ENCODE data around the gene CDK5.
A peak's percentile ranks its signal among the peaks of the same experiment; 100 is the strongest.

- TF ChIP-seq, protein P1, sequence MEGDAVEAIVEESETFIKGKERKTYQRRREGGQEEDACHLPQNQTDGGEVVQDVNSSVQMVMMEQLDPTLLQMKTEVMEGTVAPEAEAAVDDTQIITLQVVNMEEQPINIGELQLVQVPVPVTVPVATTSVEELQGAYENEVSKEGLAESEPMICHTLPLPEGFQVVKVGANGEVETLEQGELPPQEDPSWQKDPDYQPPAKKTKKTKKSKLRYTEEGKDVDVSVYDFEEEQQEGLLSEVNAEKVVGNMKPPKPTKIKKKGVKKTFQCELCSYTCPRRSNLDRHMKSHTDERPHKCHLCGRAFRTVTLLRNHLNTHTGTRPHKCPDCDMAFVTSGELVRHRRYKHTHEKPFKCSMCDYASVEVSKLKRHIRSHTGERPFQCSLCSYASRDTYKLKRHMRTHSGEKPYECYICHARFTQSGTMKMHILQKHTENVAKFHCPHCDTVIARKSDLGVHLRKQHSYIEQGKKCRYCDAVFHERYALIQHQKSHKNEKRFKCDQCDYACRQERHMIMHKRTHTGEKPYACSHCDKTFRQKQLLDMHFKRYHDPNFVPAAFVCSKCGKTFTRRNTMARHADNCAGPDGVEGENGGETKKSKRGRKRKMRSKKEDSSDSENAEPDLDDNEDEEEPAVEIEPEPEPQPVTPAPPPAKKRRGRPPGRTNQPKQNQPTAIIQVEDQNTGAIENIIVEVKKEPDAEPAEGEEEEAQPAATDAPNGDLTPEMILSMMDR (IDR thresholded peaks at IDR 0.05 in 2 of 3, conservative IDR thresholded peaks at IDR 0.05 in 1 of 3; ENCODE audit: insufficient read depth in 2 of 3, low read depth in 1 of 3, low read length in 3 of 3) = 0 out of 6 replicates have a peak, but pooled peaks of 1 of the 3 experiments have one; percentile 20
- TF ChIP-seq, protein P2, sequence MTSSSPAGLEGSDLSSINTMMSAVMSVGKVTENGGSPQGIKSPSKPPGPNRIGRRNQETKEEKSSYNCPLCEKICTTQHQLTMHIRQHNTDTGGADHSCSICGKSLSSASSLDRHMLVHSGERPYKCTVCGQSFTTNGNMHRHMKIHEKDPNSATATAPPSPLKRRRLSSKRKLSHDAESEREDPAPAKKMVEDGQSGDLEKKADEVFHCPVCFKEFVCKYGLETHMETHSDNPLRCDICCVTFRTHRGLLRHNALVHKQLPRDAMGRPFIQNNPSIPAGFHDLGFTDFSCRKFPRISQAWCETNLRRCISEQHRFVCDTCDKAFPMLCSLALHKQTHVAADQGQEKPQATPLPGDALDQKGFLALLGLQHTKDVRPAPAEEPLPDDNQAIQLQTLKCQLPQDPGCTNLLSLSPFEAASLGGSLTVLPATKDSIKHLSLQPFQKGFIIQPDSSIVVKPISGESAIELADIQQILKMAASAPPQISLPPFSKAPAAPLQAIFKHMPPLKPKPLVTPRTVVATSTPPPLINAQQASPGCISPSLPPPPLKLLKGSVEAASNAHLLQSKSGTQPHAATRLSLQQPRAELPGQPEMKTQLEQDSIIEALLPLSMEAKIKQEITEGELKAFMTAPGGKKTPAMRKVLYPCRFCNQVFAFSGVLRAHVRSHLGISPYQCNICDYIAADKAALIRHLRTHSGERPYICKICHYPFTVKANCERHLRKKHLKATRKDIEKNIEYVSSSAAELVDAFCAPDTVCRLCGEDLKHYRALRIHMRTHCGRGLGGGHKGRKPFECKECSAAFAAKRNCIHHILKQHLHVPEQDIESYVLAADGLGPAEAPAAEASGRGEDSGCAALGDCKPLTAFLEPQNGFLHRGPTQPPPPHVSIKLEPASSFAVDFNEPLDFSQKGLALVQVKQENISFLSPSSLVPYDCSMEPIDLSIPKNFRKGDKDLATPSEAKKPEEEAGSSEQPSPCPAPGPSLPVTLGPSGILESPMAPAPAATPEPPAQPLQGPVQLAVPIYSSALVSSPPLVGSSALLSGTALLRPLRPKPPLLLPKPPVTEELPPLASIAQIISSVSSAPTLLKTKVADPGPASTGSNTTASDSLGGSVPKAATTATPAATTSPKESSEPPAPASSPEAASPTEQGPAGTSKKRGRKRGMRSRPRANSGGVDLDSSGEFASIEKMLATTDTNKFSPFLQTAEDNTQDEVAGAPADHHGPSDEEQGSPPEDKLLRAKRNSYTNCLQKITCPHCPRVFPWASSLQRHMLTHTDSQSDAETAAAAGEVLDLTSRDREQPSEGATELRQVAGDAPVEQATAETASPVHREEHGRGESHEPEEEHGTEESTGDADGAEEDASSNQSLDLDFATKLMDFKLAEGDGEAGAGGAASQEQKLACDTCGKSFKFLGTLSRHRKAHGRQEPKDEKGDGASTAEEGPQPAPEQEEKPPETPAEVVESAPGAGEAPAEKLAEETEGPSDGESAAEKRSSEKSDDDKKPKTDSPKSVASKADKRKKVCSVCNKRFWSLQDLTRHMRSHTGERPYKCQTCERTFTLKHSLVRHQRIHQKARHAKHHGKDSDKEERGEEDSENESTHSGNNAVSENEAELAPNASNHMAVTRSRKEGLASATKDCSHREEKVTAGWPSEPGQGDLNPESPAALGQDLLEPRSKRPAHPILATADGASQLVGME (CRISPR knock-in tag; IDR thresholded peaks at IDR 0.05) = no peak
- no peak for TF ChIP-seq EZH2 (IDR thresholded peaks at IDR 0.05; ENCODE audit: borderline replicate concordance, low read depth, low read length)
- no peak for TF ChIP-seq E4F1 (CRISPR knock-in tag; IDR thresholded peaks at IDR 0.05; ENCODE audit: borderline replicate concordance)
- TF ChIP-seq SIX5 (IDR thresholded peaks at IDR 0.05; ENCODE audit: borderline replicate concordance in 1 of 2, insufficient read depth in 1 of 2, low read depth in 1 of 2, low read length in 2 of 2) = no peak
- TF ChIP-seq ZNF232 (CRISPR knock-in tag; IDR thresholded peaks at IDR 0.05) = no peak
- peak; percentile 9; the same call in 1 of the 2 replicates for TF ChIP-seq POLR2AphosphoS5 (IDR thresholded peaks at IDR 0.05; ENCODE audit: control insufficient read depth, insufficient read depth, low read depth, low read length)
- no peak for TF ChIP-seq TCF15 (CRISPR knock-in tag; IDR thresholded peaks at IDR 0.05)
- TF ChIP-seq, protein P3, sequence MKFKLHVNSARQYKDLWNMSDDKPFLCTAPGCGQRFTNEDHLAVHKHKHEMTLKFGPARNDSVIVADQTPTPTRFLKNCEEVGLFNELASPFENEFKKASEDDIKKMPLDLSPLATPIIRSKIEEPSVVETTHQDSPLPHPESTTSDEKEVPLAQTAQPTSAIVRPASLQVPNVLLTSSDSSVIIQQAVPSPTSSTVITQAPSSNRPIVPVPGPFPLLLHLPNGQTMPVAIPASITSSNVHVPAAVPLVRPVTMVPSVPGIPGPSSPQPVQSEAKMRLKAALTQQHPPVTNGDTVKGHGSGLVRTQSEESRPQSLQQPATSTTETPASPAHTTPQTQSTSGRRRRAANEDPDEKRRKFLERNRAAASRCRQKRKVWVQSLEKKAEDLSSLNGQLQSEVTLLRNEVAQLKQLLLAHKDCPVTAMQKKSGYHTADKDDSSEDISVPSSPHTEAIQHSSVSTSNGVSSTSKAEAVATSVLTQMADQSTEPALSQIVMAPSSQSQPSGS (CRISPR knock-in tag; IDR thresholded peaks at IDR 0.05) = no peak
- peak; percentile 63; the same call in 1 of the 2 replicates for TF ChIP-seq HBP1 (CRISPR knock-in tag; IDR thresholded peaks at IDR 0.05)
Observed at GRCh38 chr7:151010307-151011096, 47.2 kb downstream of the CDK5 start.

Data from K562 (cell line).